ENCODE data around the gene SKI.

The SKI gene

GRCh38 chr1:2237773-2238172 lies 9.7 kb downstream of the SKI start:
- Histone ChIP-seq H3K9me3 (ENCODE audit: insufficient read depth, low read length) (no peaks in the 10 kb centered on the region), H3K4me3 (ENCODE audit: insufficient read length, low read depth) (no peak overlapping the region), H3K4me1 (ENCODE audit: insufficient read depth, insufficient read length) (peaks cover 25% of the 10 kb centered on the region), H3K9ac (ENCODE audit: insufficient read length, low read depth) (no peak overlapping the region), H3K36me3 (ENCODE audit: insufficient read depth, insufficient read length, low read length) (peaks cover 63% of the 10 kb centered on the region), H3K27me3 (ENCODE audit: insufficient read depth, insufficient read length) (no peaks in the 10 kb centered on the region)
- no peak for DNase-seq (ENCODE audit: low read depth, low spot score)
- no peak for TF ChIP-seq YY1 (IDR thresholded peaks at IDR 0.05; ENCODE audit: insufficient read depth, insufficient read length)
- no peak for TF ChIP-seq SUZ12 (IDR thresholded peaks at IDR 0.05; ENCODE audit: extremely low read depth, insufficient read depth, insufficient read length)
- no peak for TF ChIP-seq ZNF274 (IDR thresholded peaks at IDR 0.05; ENCODE audit: low read depth, low read length)

DNA sequence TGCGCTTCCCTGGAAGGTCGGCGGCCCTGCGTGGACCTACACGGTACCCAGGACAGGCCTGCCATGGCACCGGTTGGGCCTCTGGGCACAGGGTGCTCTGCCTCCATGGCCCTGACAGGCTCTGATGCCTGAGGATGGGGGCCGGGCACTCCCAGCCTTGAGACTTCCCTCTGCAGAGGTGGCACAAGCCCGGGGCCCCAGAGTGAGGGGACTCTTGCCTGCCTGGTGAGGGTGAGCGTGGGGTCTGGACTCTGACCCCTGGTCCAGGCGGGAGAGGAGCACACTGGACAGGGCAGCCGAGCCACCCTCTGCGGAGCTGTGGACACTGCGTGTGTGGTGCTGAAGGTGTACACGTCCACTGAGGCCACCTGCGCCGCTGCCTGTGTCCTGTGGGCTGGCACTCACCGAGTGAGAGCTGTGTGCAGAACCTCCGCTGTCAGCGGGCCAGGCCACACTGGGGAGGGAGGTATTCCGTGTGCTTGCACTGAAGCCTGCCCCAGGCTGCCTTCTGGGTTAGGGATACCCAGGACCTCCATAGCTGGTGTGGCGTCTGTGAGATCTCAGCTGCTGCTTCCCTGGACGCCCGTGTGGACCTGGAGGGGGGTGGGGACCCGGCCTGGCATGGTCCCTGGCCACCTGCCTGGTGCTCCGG lies 10.4 kb downstream of the SKI start:
- H3K4me1 ChIP-seq (ENCODE audit: insufficient read depth, insufficient read length): peaks cover 32% of the 10 kb centered on the region
- H3K4me3 ChIP-seq (ENCODE audit: insufficient read length, low read depth): no peak overlapping the region
- no peaks in the 10 kb centered on the region for H3K27me3 ChIP-seq (ENCODE audit: insufficient read depth, insufficient read length)
- H3K9ac ChIP-seq (ENCODE audit: insufficient read length, low read depth): no peak overlapping the region
- H3K9me3 ChIP-seq (ENCODE audit: insufficient read depth, low read length): no peaks in the 10 kb centered on the region
- no peak for DNase-seq (ENCODE audit: low read depth, low spot score)
- no peak for TF ChIP-seq YY1 (IDR thresholded peaks at IDR 0.05; ENCODE audit: insufficient read depth, insufficient read length)
- TF ChIP-seq SUZ12 (IDR thresholded peaks at IDR 0.05; ENCODE audit: extremely low read depth, insufficient read depth, insufficient read length): no peak
- TF ChIP-seq ZNF274 (IDR thresholded peaks at IDR 0.05; ENCODE audit: low read depth, low read length): no peak
- peaks cover 68% of the 10 kb centered on the region for H3K36me3 ChIP-seq (ENCODE audit: insufficient read depth, insufficient read length, low read length)

- no peaks in the 10 kb centered on the region for H3K9me3 ChIP-seq (ENCODE audit: insufficient read depth, low read length)
- H3K36me3 ChIP-seq (ENCODE audit: insufficient read depth, insufficient read length, low read length): peaks cover 68% of the 10 kb centered on the region
- no peak overlapping the region for H3K9ac ChIP-seq (ENCODE audit: insufficient read length, low read depth)
- no peak for DNase-seq (ENCODE audit: low read depth, low spot score)
- peaks cover 30% of the 10 kb centered on the region for H3K4me1 ChIP-seq (ENCODE audit: insufficient read depth, insufficient read length)
- no peaks in the 10 kb centered on the region for H3K27me3 ChIP-seq (ENCODE audit: insufficient read depth, insufficient read length)
- no peak for TF ChIP-seq SUZ12 (IDR thresholded peaks at IDR 0.05; ENCODE audit: extremely low read depth, insufficient read depth, insufficient read length)
- TF ChIP-seq YY1 (IDR thresholded peaks at IDR 0.05; ENCODE audit: insufficient read depth, insufficient read length): no peak
- no peak for TF ChIP-seq ZNF274 (IDR thresholded peaks at IDR 0.05; ENCODE audit: low read depth, low read length)
- H3K4me3 ChIP-seq (ENCODE audit: insufficient read length, low read depth): no peak overlapping the region
Measured at GRCh38 chr1:2239013-2239370, 10.9 kb downstream of the SKI start.

DNA sequence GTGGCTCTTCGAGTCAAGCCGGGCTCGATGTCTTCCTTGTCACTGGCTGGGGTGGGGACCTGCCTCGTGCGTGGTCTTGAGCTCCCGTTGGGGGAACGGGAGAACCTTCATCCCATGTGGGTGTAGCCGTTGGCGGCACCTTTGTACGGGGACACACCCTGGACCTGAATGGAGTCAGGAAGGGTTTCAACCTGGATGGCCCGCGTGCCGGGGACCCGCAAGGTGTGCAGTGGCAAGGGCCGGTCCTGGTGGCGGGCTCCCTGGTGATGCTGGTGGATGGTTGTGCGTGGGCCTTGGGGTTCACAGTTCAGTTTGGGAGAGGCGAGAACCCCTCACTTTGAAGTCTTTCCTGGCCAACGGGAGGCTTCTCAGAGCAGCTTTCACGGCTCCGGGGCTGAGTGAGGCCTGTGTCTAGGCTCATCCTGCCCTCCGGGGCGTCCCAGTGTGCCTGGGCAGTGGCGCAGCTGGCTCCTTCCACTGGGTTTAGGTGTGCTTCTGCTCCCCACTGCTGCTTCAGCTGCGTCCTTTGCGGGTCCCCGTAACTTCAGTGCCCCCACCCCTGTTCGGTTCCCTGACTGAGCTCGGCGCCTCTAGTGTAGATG lies 11.4 kb downstream of the SKI start:
- Histone ChIP-seq H3K9ac (ENCODE audit: insufficient read length, low read depth) (no peak overlapping the region), H3K9me3 (ENCODE audit: insufficient read depth, low read length) (no peaks in the 10 kb centered on the region), H3K36me3 (ENCODE audit: insufficient read depth, insufficient read length, low read length) (peaks cover 63% of the 10 kb centered on the region), H3K27me3 (ENCODE audit: insufficient read depth, insufficient read length) (no peaks in the 10 kb centered on the region), H3K4me1 (ENCODE audit: insufficient read depth, insufficient read length) (peaks cover 26% of the 10 kb centered on the region), H3K4me3 (ENCODE audit: insufficient read length, low read depth) (no peak overlapping the region)
- no peak for DNase-seq (ENCODE audit: low read depth, low spot score)
- no peak for TF ChIP-seq YY1 (IDR thresholded peaks at IDR 0.05; ENCODE audit: insufficient read depth, insufficient read length)
- TF ChIP-seq SUZ12 (IDR thresholded peaks at IDR 0.05; ENCODE audit: extremely low read depth, insufficient read depth, insufficient read length): no peak
- no peak for TF ChIP-seq ZNF274 (IDR thresholded peaks at IDR 0.05; ENCODE audit: low read depth, low read length)

- TF ChIP-seq ZNF274 (IDR thresholded peaks at IDR 0.05; ENCODE audit: low read depth, low read length) (no peak), SUZ12 (IDR thresholded peaks at IDR 0.05; ENCODE audit: extremely low read depth, insufficient read depth, insufficient read length) (no peak), YY1 (IDR thresholded peaks at IDR 0.05; ENCODE audit: insufficient read depth, insufficient read length) (no peak)
- Histone ChIP-seq H3K9ac (ENCODE audit: insufficient read length, low read depth) (no peak overlapping the region), H3K4me1 (ENCODE audit: insufficient read depth, insufficient read length) (peaks cover 23% of the 10 kb centered on the region), H3K9me3 (ENCODE audit: insufficient read depth, low read length) (no peaks in the 10 kb centered on the region), H3K4me3 (ENCODE audit: insufficient read length, low read depth) (no peak overlapping the region), H3K27me3 (ENCODE audit: insufficient read depth, insufficient read length) (no peaks in the 10 kb centered on the region), H3K36me3 (ENCODE audit: insufficient read depth, insufficient read length, low read length) (peaks cover 63% of the 10 kb centered on the region)
- no peak for DNase-seq (ENCODE audit: low read depth, low spot score)
Measured at GRCh38 chr1:2240270-2241156, 12.4 kb downstream of the SKI start.

DNA sequence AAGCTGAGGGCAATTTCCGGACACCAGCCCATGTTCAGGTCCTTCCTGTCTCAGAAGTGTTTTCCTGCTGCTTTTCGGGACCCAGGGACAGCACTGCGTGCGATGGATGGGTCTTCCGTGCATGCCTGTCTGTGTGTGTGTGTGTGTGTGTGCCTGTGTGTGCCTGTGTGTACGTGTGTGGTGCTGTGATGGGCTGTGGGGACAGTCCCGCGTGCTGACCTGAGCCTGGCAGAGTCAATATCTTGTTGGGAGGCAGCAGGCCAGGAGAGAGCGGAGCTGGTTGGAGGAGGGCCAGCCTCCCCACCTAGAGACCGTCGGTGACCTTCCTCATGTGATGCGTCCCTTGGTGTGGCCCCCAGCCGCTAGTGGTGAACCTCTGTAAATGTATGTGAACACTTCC lies 13.7 kb downstream of the SKI start:
- H3K9me3 ChIP-seq (ENCODE audit: insufficient read depth, low read length): no peaks in the 10 kb centered on the region
- DNase-seq (ENCODE audit: low read depth, low spot score): no peak
- peaks cover 27% of the 10 kb centered on the region for H3K4me1 ChIP-seq (ENCODE audit: insufficient read depth, insufficient read length)
- no peaks in the 10 kb centered on the region for H3K27me3 ChIP-seq (ENCODE audit: insufficient read depth, insufficient read length)
- H3K9ac ChIP-seq (ENCODE audit: insufficient read length, low read depth): no peak overlapping the region
- peaks cover 61% of the 10 kb centered on the region for H3K36me3 ChIP-seq (ENCODE audit: insufficient read depth, insufficient read length, low read length)
- TF ChIP-seq YY1 (IDR thresholded peaks at IDR 0.05; ENCODE audit: insufficient read depth, insufficient read length) (no peak), ZNF274 (IDR thresholded peaks at IDR 0.05; ENCODE audit: low read depth, low read length) (no peak), SUZ12 (IDR thresholded peaks at IDR 0.05; ENCODE audit: extremely low read depth, insufficient read depth, insufficient read length) (no peak)
- no peak overlapping the region for H3K4me3 ChIP-seq (ENCODE audit: insufficient read length, low read depth)
